HCT116 (cell line): ENCODE measurements around the gene PA2G4. TPM values are rescaled to one million over a fixed set of nuclear protein-coding genes. Genes with fewer than 3 reads are reported as not detected.

Source experiments
- ATAC-seq: fragments of 200-7000 bp; cut with Tn5 transposase; 2 replicates; pipeline ENCODE4 v1.9.1; 2020; ENCODE audit warnings: mild to moderate bottlenecking, moderate library complexity
- BruUV-seq: library from RNA; stranded (reverse); fragments of 400-500 nt; replicated peaks from 2 replicates; lab custom pipeline; 2021; lab: Mats Ljungman, UMichigan
- CTCF ChIA-PET: fragments of 300-600 bp; sonication (Branson Sonifier 250); formaldehyde crosslinking; loops from one replicate; lab custom pipeline; 2021; ENCODE audit warnings: antibody characterized with exemption; lab: Charles Lee
- POLR2A ChIA-PET: fragments of 300-600, 350-600 bp; sonication (Branson Sonifier 250); formaldehyde crosslinking; loops from one replicate; lab custom pipeline; 2021; ENCODE audit warnings: antibody characterized with exemption; lab: Charles Lee
- RAD21 ChIA-PET, 2 experiments: fragments of 300-600 bp; sonication (Branson Sonifier 250); formaldehyde crosslinking; loops; one replicate each; lab custom pipeline; 2023; ENCODE audit warnings: low total read pairs in 2 of 2; ENCODE audit not compliant: uncharacterized antibody in 2 of 2, unreplicated experiment in 2 of 2, low non-redundant PET in 1 of 2; lab: Charles Lee
- DNase-seq: peaks from one replicate; pipeline ENCODE4 v3.0.0-alpha.2; 2010; ENCODE audit warnings: low read depth, low spot score
- H2AFZ ChIP-seq: fragments of 200-600 bp; shearing (Covaris generic), sonication (generic); 2 replicates; pipeline ENCODE4 v1.6.1; 2017; ENCODE audit warnings: low read depth, mixed run types, mixed read lengths, antibody characterized with exemption, low read length; ENCODE audit not compliant: poor library complexity, severe bottlenecking
- H3K27ac ChIP-seq: 2 replicates; pipeline ENCODE4 v1.5.1; 2012; ENCODE audit warnings: low read depth, low read length
- H3K27me3 ChIP-seq: fragments of 200-600 bp; sonication (generic); 2 replicates; pipeline ENCODE4 v1.6.1; 2016; ENCODE audit warnings: mixed run types, low read length, mixed read lengths; ENCODE audit not compliant: insufficient read depth
- H3K36me3 ChIP-seq, 2 experiments: fragments of 200-500 bp in 1 of 2; fragments of 200-600 bp in 1 of 2; sonication (Bioruptor generic) in 1 of 2; sonication (generic) in 1 of 2; 2 replicates each; pipeline versions ENCODE4 v1.5.1 to v1.6.1; 2014 to 2016; ENCODE audit warnings: low read length in 2 of 2, inconsistent platforms in 1 of 2, mixed read lengths in 1 of 2, mixed run types in 1 of 2; ENCODE audit not compliant: insufficient read depth in 2 of 2, control insufficient read depth in 1 of 2
- H3K4me1 ChIP-seq, 2 experiments: fragments of 200-600 bp in 1 of 2; sonication (generic) in 1 of 2; 2 replicates each; pipeline versions ENCODE4 v1.5.1 to v1.6.1; 2012 to 2017; ENCODE audit warnings: low read length in 2 of 2, inconsistent platforms in 1 of 2, mild to moderate bottlenecking in 1 of 2, mixed read lengths in 1 of 2, mixed run types in 1 of 2, moderate library complexity in 1 of 2; ENCODE audit not compliant: insufficient read depth in 2 of 2, control insufficient read depth in 1 of 2
- H3K4me2 ChIP-seq: fragments of 200-600 bp; sonication (generic); 2 replicates; pipeline ENCODE4 v1.6.1; 2017; ENCODE audit warnings: mixed run types, low read length, mixed read lengths
- H3K4me3 ChIP-seq, 2 experiments: fragments of 200-600 bp in 1 of 2; sonication (generic) in 1 of 2; replicated peaks in 1 of 2; 2 replicates each; pipeline ENCODE4 v1.5.1; 2011 to 2016; ENCODE audit warnings: low read length in 2 of 2, control low read depth in 1 of 2, low read depth in 1 of 2, mild to moderate bottlenecking in 1 of 2, mixed read lengths in 1 of 2, mixed run types in 1 of 2
- H3K79me2 ChIP-seq: fragments of 200-600 bp; sonication (generic); 2 replicates; pipeline ENCODE4 v1.6.1; 2017; ENCODE audit warnings: mild to moderate bottlenecking, mixed run types, low read length, moderate library complexity, mixed read lengths; ENCODE audit not compliant: insufficient read depth
- H3K9ac ChIP-seq: fragments of 200-600 bp; sonication (generic); 2 replicates; pipeline ENCODE4 v1.6.1; 2016; ENCODE audit warnings: low read length, mixed read lengths
- H3K9me2 ChIP-seq: fragments of 200-600 bp; sonication (generic), shearing (Covaris generic); 2 replicates; pipeline ENCODE4 v1.6.1; 2017; ENCODE audit warnings: mixed run types, mild to moderate bottlenecking, moderate library complexity; ENCODE audit not compliant: insufficient read depth
- H3K9me3 ChIP-seq, 2 experiments: fragments of 200-500 bp in 1 of 2; fragments of 200-600 bp in 1 of 2; sonication (Bioruptor generic) in 1 of 2; sonication (generic) in 1 of 2; 2 replicates each; pipeline ENCODE4 v1.6.1; 2014 to 2017; ENCODE audit warnings: low read length in 2 of 2, mixed read lengths in 2 of 2, inconsistent platforms in 1 of 2, low read depth in 1 of 2, mild to moderate bottlenecking in 1 of 2, mixed run types in 1 of 2, moderate library complexity in 1 of 2; ENCODE audit not compliant: control insufficient read depth in 1 of 2, insufficient read depth in 1 of 2
- H4K20me1 ChIP-seq: fragments of 200-600 bp; sonication (generic), shearing (Covaris generic); 2 replicates; pipeline ENCODE4 v1.6.1; 2017; ENCODE audit warnings: mixed run types, mild to moderate bottlenecking, moderate library complexity; ENCODE audit not compliant: insufficient read depth
- SIN3A ChIP-seq: IDR thresholded peaks from 2 replicates; pipeline ENCODE4 v1.6.1; 2012; ENCODE audit warnings: low read depth
- TCF7L2 ChIP-seq: IDR thresholded peaks from 2 replicates; pipeline ENCODE4 v1.7.0; 2011; ENCODE audit warnings: borderline replicate concordance, inconsistent platforms; ENCODE audit not compliant: insufficient read depth, insufficient read length; ENCODE audit errors: extremely low read depth
- intact Hi-C: fragments of 100-400 bp; cut with micrococcal nuclease; formaldehyde crosslinking; loops from 2 replicates; pipeline ENCODE4 v1.10.0; 2022
- total RNA-seq: library from RNA; stranded (reverse); gene quantifications from one replicate; pipeline ENCODE4 v1.2.1, GENCODE V29; 2021; ENCODE audit not compliant: unreplicated experiment
- TF ChIP-seq, protein P1 (sequence below), 3 experiments: fragments of 200-600 bp in 1 of 3; sonication (generic) in 1 of 3; IDR thresholded peaks in 2 of 3; conservative IDR thresholded peaks in 1 of 3; 2 replicates each; pipeline ENCODE4 v1.5.1; 2012 to 2017; ENCODE audit warnings: low read depth in 2 of 3, low read length in 2 of 3, antibody characterized with exemption in 1 of 3, borderline replicate concordance in 1 of 3, control low read depth in 1 of 3, mild to moderate bottlenecking in 1 of 3, mixed read lengths in 1 of 3, mixed run types in 1 of 3, moderate library complexity in 1 of 3; ENCODE audit not compliant: insufficient read depth in 1 of 3

Gene PA2G4
- total RNA-seq, 1 experiment from 2014 or later = 302 TPM

DNA sequence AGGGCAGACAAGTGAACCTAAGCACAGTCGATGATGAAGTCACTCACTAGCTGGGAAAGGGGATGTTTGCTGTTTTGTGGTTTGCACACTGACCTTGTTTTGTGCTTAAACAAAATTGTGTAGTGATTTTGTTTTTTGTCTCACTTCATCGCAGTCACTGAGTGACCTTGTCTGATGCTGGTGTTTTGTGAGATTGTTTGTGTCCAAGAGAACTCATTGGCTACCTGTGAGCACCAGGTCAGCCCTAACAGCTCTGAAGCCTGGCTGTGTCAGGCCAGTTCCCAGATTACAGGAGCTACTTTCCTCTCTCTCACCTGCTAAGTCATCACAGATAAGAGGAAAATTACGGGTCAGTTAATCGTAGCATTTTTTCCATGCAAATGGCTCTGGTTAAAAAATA lies 19.8 kb downstream of the PA2G4 start (continued):
- TF ChIP-seq TCF7L2 (no peak), SIN3A (no peak)

DNA sequence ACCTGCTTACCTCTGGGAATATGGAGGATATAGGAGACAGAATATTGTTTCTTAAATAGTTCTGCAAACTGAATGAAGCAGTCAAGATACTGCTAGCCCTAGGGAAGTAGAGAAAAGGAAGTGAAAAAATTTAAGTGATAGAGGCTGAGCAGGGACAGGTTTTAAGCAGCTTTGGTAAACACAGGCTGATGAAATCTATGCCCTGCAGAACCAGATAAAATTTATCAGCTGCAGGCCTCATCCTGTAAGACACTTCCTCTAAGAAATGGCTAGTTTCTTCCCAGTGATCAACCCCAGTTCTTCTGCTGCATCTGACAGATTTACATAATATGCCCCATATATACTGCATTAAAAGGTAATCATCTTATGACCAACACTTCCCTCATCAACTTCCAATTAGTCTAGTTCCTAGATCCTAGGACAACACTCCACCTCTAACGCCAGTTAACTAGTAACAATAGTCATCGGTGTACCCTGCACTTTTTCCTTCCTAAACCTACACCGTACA lies 22.4 kb downstream of the PA2G4 start:
- DNase-seq = no peak
- peak overlapping the region; percentile 32 for H3K9ac ChIP-seq
- no peak overlapping the region for H3K4me3 ChIP-seq
- peaks cover 29% of the 10 kb centered on the region for H3K79me2 ChIP-seq
- CTCF ChIA-PET = interaction anchor here (1.2 to 1.9 kb wide), 3 partner anchors 8 to 95 kb away, joined by 3 to 24 read pairs (median 10); partner anchors contain the start of genes RNF41, SMARCC2 and ZC3H10
- peak overlapping the region; percentile 66 for H3K4me2 ChIP-seq
- H4K20me1 ChIP-seq = no peaks in the 10 kb centered on the region
- H3K36me3 ChIP-seq = peaks cover 7 to 20% of the 10 kb centered on the region in 2 experiments; a peak in 3 of 4 replicates
- H2AFZ ChIP-seq = no peak overlapping the region
- BruUV-seq = no TSS peak
- peak overlapping the region; percentile 54; the same call in 1 of the 2 replicates for H3K27ac ChIP-seq
- TF ChIP-seq, protein P1, sequence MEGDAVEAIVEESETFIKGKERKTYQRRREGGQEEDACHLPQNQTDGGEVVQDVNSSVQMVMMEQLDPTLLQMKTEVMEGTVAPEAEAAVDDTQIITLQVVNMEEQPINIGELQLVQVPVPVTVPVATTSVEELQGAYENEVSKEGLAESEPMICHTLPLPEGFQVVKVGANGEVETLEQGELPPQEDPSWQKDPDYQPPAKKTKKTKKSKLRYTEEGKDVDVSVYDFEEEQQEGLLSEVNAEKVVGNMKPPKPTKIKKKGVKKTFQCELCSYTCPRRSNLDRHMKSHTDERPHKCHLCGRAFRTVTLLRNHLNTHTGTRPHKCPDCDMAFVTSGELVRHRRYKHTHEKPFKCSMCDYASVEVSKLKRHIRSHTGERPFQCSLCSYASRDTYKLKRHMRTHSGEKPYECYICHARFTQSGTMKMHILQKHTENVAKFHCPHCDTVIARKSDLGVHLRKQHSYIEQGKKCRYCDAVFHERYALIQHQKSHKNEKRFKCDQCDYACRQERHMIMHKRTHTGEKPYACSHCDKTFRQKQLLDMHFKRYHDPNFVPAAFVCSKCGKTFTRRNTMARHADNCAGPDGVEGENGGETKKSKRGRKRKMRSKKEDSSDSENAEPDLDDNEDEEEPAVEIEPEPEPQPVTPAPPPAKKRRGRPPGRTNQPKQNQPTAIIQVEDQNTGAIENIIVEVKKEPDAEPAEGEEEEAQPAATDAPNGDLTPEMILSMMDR (IDR thresholded peaks at IDR 0.05 in 2 of 3, conservative IDR thresholded peaks at IDR 0.05 in 1 of 3; ENCODE audit: borderline replicate concordance in 1 of 3, insufficient read depth in 1 of 3, low read depth in 2 of 3, low read length in 2 of 3) = no peak
- POLR2A ChIA-PET = interaction anchor here (2.8 kb wide), 1 partner anchor 62 kb away, joined by 17 read pairs; the partner anchor contains the start of gene SMARCC2
- H3K9me3 ChIP-seq = no peaks in the 10 kb centered on the region
- H3K9me2 ChIP-seq = no peaks in the 10 kb centered on the region
- intact Hi-C loops = loop anchor here (2.0 kb wide), 1 partner anchor 338 kb away; no protein-coding TSS in a partner anchor
- H3K27me3 ChIP-seq = no peaks in the 10 kb centered on the region
- peaks cover 16 to 33% of the 10 kb centered on the region in 2 experiments for H3K4me1 ChIP-seq
- ATAC-seq = no peak
- RAD21 ChIA-PET = interaction anchor here in 1 of 2 experiments (0.6 kb wide), 1 partner anchor 31 kb away, joined by 3 read pairs; the partner anchor contains the start of gene MYL6
